VCaP (cell line): ENCODE results near the gene ALG3.

Experiments used
- H3K27ac ChIP-seq: fragments of 450-650 bp; 2 replicates; pipeline ENCODE4 v1.5.1; 2017
- CTCF ChIP-seq: fragments of 450-650 bp; conservative IDR thresholded peaks from 2 replicates; pipeline ENCODE4 v1.5.1; 2017; ENCODE audit warnings: mild to moderate bottlenecking, moderate library complexity

Gene ALG3

GRCh38 chr3:184289426-184289938 lies 40.7 kb upstream of the ALG3 start:
- peak; percentile 71 for TF ChIP-seq CTCF
- H3K27ac ChIP-seq = peak overlapping the region; percentile 30; the same call in 1 of the 2 replicates

- H3K27ac ChIP-seq = no peak overlapping the region
- TF ChIP-seq CTCF = peak; percentile 78
Observed at GRCh38 chr3:184284696-184285095, 35.9 kb upstream of the ALG3 start.

GRCh38 chr3:184283681-184284080 lies 34.9 kb upstream of the ALG3 start:
- no peak overlapping the region for H3K27ac ChIP-seq
- TF ChIP-seq CTCF = no peak

- no peak overlapping the region for H3K27ac ChIP-seq
- TF ChIP-seq CTCF = no peak
Observed at GRCh38 chr3:184282941-184283340, 34.2 kb upstream of the ALG3 start.

GRCh38 chr3:184277366-184277765 lies 28.6 kb upstream of the ALG3 start:
- TF ChIP-seq CTCF = no peak
- H3K27ac ChIP-seq = no peak overlapping the region

- H3K27ac ChIP-seq = no peak within 1 kb of the TSS
- no peak for TF ChIP-seq CTCF
Observed at GRCh38 chr3:184275961-184276910, 27.5 kb upstream of the ALG3 start, which contains the start of gene ECE2. ECE2 (plus strand) TSS chr3:184276022; CDS start chr3:184276154, 132 bp downstream.

- H3K27ac ChIP-seq = no peak overlapping the region
- no peak for TF ChIP-seq CTCF
Observed at GRCh38 chr3:184275381-184275701, 26.6 kb upstream of the ALG3 start.
